K562 (cell line): Measurements from ENCODE around the gene RTL10. TPM values are rescaled to one million over a fixed set of nuclear protein-coding genes. Genes with fewer than 3 reads are reported as not detected.

ENCODE experiments used
- ATAC-seq: fragments of 200-7000 bp; cut with Tn5 transposase; 3 replicates; pipeline ENCODE4 v1.9.1; 2020; ENCODE audit warnings: moderate library complexity
- BruUV-seq: library from RNA; stranded (reverse); fragments of 400-500 nt; replicated peaks from 2 replicates; lab custom pipeline; 2021; lab: Mats Ljungman, UMichigan
- CTCF ChIA-PET: fragments of 300-600 bp; formaldehyde crosslinking; extraction: SDS; loops from one replicate; lab custom pipeline; 2021; ENCODE audit warnings: low intra/inter-chr PET ratio; lab: Yijun Ruan, JAX
- POLR2A ChIA-PET: fragments of 300-600, 350-650 bp; sonication (Branson Sonifier 250); formaldehyde crosslinking; extraction: SDS; loops from one replicate; lab custom pipeline; 2021; ENCODE audit warnings: antibody characterized with exemption, inconsistent platforms; lab: Yijun Ruan, JAX
- DNase-seq, 4 experiments: peaks; one replicate each; pipeline versions ENCODE4 v3.0.0 to v3.0.0-alpha.2; 2011 to 2018; ENCODE audit warnings: low spot score in 3 of 4, mixed read lengths in 3 of 4; ENCODE audit errors: extremely low read depth in 1 of 4
- FAIRE-seq: peaks from 2 replicates; lab custom pipeline; 2011; peaks lifted over from hg19 to GRCh38; lab: Jason Lieb, UNC
- H2AFZ ChIP-seq: 2 replicates; pipeline ENCODE4 v1.6.0; 2011; ENCODE audit warnings: low read depth, low read length, control low read depth, inconsistent platforms
- H3K27ac ChIP-seq: fragments of 200-600 bp; 3 replicates; pipeline ENCODE4 v1.8.0; 2011; ENCODE audit warnings: low read depth, mild to moderate bottlenecking, control low read depth, inconsistent platforms, low read length, moderate library complexity, mixed read lengths; ENCODE audit errors: extremely low read depth
- H3K27me3 ChIP-seq, 2 experiments: fragments of 300-600 bp in 1 of 2; 2 replicates in 1 of 2; 3 replicates in 1 of 2; pipeline versions ENCODE4 v1.6.0 to v1.8.0; 2011; ENCODE audit warnings: inconsistent platforms in 2 of 2, low read length in 2 of 2, mild to moderate bottlenecking in 1 of 2, mixed read lengths in 1 of 2, moderate library complexity in 1 of 2; ENCODE audit not compliant: control insufficient read depth in 2 of 2, insufficient read depth in 2 of 2
- H3K36me3 ChIP-seq: fragments of 300-600 bp; 3 replicates; pipeline ENCODE4 v1.8.0; 2011; ENCODE audit warnings: mild to moderate bottlenecking, low read length, inconsistent platforms; ENCODE audit not compliant: control insufficient read depth, insufficient read depth
- H3K4me1 ChIP-seq, 2 experiments: fragments of 200-600 bp in 1 of 2; replicated peaks in 1 of 2; 2 replicates in 1 of 2; 3 replicates in 1 of 2; pipeline versions ENCODE4 v1.5.1 to v1.8.0; 2011; ENCODE audit warnings: inconsistent platforms in 2 of 2, low read length in 2 of 2, mild to moderate bottlenecking in 1 of 2, mixed read lengths in 1 of 2, moderate library complexity in 1 of 2; ENCODE audit not compliant: control insufficient read depth in 2 of 2, insufficient read depth in 2 of 2
- H3K4me2 ChIP-seq: 2 replicates; pipeline ENCODE4 v1.6.1; 2011; ENCODE audit warnings: low read length, control low read depth, inconsistent platforms, mixed read lengths; ENCODE audit not compliant: insufficient read depth
- H3K4me3 ChIP-seq: fragments of 200-600 bp; sonication (generic), shearing (Covaris generic); 2 replicates; pipeline ENCODE4 v1.5.1; 2016; ENCODE audit warnings: control low read depth, inconsistent platforms
- H3K79me2 ChIP-seq: fragments of 200-600 bp; 3 replicates; pipeline ENCODE4 v1.8.0; 2011; ENCODE audit warnings: low read length, inconsistent platforms; ENCODE audit not compliant: control insufficient read depth, insufficient read depth
- H3K9ac ChIP-seq, 2 experiments: 2 replicates each; pipeline versions ENCODE4 v1.6.0 to v1.6.1; 2011; ENCODE audit warnings: low read depth in 2 of 2, low read length in 2 of 2, control low read depth in 1 of 2, inconsistent platforms in 1 of 2, mild to moderate bottlenecking in 1 of 2, mixed read lengths in 1 of 2; ENCODE audit not compliant: insufficient read depth in 1 of 2
- H3K9me1 ChIP-seq: one replicate; pipeline ENCODE4 v1.6.0; 2011; ENCODE audit warnings: inconsistent platforms, mild to moderate bottlenecking, low read length, moderate library complexity; ENCODE audit not compliant: control insufficient read depth, insufficient read depth
- H3K9me3 ChIP-seq: replicated peaks from 2 replicates; pipeline ENCODE4 v1.5.1; 2011; ENCODE audit warnings: low read depth, low read length, inconsistent platforms; ENCODE audit not compliant: control insufficient read depth, insufficient read depth
- H4K20me1 ChIP-seq: replicated peaks from 2 replicates; pipeline ENCODE4 v1.6.1; 2011; ENCODE audit warnings: low read length, inconsistent platforms, mixed read lengths; ENCODE audit not compliant: control insufficient read depth, insufficient read depth
- FOXA1 ChIP-seq: fragments of 450-650 bp; IDR thresholded peaks from 2 replicates; pipeline ENCODE4 v1.6.1; 2016; ENCODE audit warnings: mild to moderate bottlenecking, borderline replicate concordance
- HDAC6 ChIP-seq: IDR thresholded peaks from 2 replicates; pipeline ENCODE4 v1.6.1; 2012; ENCODE audit warnings: low read depth, mild to moderate bottlenecking, control low read depth, inconsistent platforms, low read length, moderate library complexity
- NFE2 ChIP-seq: IDR thresholded peaks from 2 replicates; pipeline ENCODE4 v1.6.1; 2014; ENCODE audit warnings: antibody characterized with exemption, low read depth
- NONO ChIP-seq, 2 experiments: fragments of 200-400 bp in 1 of 2; fragments of 450-650 bp in 1 of 2; formaldehyde crosslinking in 1 of 2; IDR thresholded peaks; 2 replicates each; pipeline ENCODE4 v1.6.1; 2017; ENCODE audit warnings: low read depth in 2 of 2, mild to moderate bottlenecking in 2 of 2, moderate library complexity in 2 of 2, low read length in 1 of 2
- SETDB1 ChIP-seq: IDR thresholded peaks from one replicate; pipeline ENCODE4 v1.6.1; 2012; ENCODE audit warnings: low read length, control low read depth, inconsistent platforms
- YBX1 ChIP-seq: fragments of 450-650 bp; IDR thresholded peaks from 2 replicates; pipeline ENCODE4 v1.7.1; 2016; ENCODE audit warnings: mild to moderate bottlenecking
- WGBS: fragments of 100-300 bp; shearing (Covaris generic); methylation state at CpG from one replicate; pipeline ENCODE4 v1.1.6; 2016; ENCODE audit warnings: low coverage, mixed read lengths; ENCODE audit not compliant: insufficient coverage; ENCODE audit errors: missing lambda C conversion rate; 5-methylcytosine and 5-hydroxymethylcytosine counted together
- in situ Hi-C: fragments of 300-500 bp; cut with MboI; formaldehyde crosslinking; loops from 4 replicates; pipeline ENCODE4 v1.15.0; 2018; ENCODE audit warnings: inconsistent platforms, mixed read lengths
- intact Hi-C: fragments of 100-400 bp; cut with micrococcal nuclease; formaldehyde crosslinking; loops from 2 replicates; pipeline ENCODE4 v1.14.2; 2022
- polyA plus RNA-seq, 8 experiments: library from polyadenylated mRNA; depleted of rRNA in 4 of 8; stranded (reverse) in 5 of 8; unstranded in 3 of 8; fragments of >200 nt; fragmentation: Nextera tagmentation in 2 of 8; fragmentation: Illumina TruSeq in 1 of 8; extraction: Ambion mirVana in 2 of 8; extraction: Trizol in 1 of 8; gene quantifications; 2 replicates each; pipeline versions ENCODE4 v1.2.1 to v1.2.3, GENCODE V29; 2011 to 2014; ENCODE audit warnings: inconsistent platforms in 1 of 8, missing spikeins in 1 of 8
- total RNA-seq, 7 experiments: library from RNA; depleted of rRNA in 6 of 7; stranded (reverse); fragments of >200 nt in 6 of 7; fragmentation: Illumina TruSeq in 2 of 7; extraction: Trizol in 2 of 7; gene quantifications; 2 replicates each; pipeline versions ENCODE4 v1.2.1 to v1.2.3, GENCODE V29; 2011 to 2021; ENCODE audit warnings: low replicate concordance in 1 of 7
- TF ChIP-seq, protein P1 (sequence below): sonication (generic); formaldehyde crosslinking; IDR thresholded peaks from 2 replicates; pipeline ENCODE4 v1.8.1; 2023; ENCODE audit warnings: mild to moderate bottlenecking, missing genetic modification reagents

Gene RTL10
- total and polyA plus RNA-seq, 9 of the 15 experiments (the other 6 are each of a cell fraction or from before 2014, with no cell fraction given), result 19.8 to 75.5 (median 32.5) TPM

GRCh38 chr22:19898831-19899567 is 44.3 kb upstream of the RTL10 start:
- Histone ChIP-seq H3K36me3 (peaks cover 22% of the 10 kb centered on the region; the same call in 2 of the 3 replicates), H3K79me2 (no peaks in the 10 kb centered on the region), H3K9me1 (peaks cover 2% of the 10 kb centered on the region), H3K27me3 (no peaks in the 10 kb centered on the region), H2AFZ (no peak overlapping the region), H3K9me3 (no peaks in the 10 kb centered on the region), H3K27ac (no peak overlapping the region), H3K4me1 (peaks cover 0 to 48% of the 10 kb centered on the region in 2 experiments; a peak in 2 of 5 replicates), H3K9ac (peak overlapping the region in 1 of 2 experiments; percentile 49; a peak in 2 of 4 replicates), H3K4me2 (no peak overlapping the region), H3K4me3 (no peak overlapping the region), H4K20me1 (peaks cover 13% of the 10 kb centered on the region)
- DNase-seq (no peak), ATAC-seq (no peak), FAIRE-seq (no peak)
- in situ Hi-C loops, result no loop called here
- intact Hi-C loops, result no loop called here
- ChIA-PET CTCF (no interaction called here), POLR2A (interaction anchor here (0.6 to 11.2 kb wide), 13 partner anchors 10 to 1770 kb away, joined by 3 to 141 read pairs (median 3); no protein-coding TSS in a partner anchor)
- BruUV-seq, result no TSS peak
- WGBS, result 58% methylated on average over 16 of the region's 16 CpGs
- peak; percentile 36; the same call in 1 of the 2 replicates for TF ChIP-seq HDAC6
- TF ChIP-seq SETDB1, result peak; percentile 92
- TF ChIP-seq NONO (IDR thresholded peaks at IDR 0.05; ENCODE audit: low read depth in 2 of 2, low read length in 1 of 2), result 0 out of 4 replicates have a peak, but pooled peaks of 1 of the 2 experiments have one; percentile 12
- TF ChIP-seq, protein P1, sequence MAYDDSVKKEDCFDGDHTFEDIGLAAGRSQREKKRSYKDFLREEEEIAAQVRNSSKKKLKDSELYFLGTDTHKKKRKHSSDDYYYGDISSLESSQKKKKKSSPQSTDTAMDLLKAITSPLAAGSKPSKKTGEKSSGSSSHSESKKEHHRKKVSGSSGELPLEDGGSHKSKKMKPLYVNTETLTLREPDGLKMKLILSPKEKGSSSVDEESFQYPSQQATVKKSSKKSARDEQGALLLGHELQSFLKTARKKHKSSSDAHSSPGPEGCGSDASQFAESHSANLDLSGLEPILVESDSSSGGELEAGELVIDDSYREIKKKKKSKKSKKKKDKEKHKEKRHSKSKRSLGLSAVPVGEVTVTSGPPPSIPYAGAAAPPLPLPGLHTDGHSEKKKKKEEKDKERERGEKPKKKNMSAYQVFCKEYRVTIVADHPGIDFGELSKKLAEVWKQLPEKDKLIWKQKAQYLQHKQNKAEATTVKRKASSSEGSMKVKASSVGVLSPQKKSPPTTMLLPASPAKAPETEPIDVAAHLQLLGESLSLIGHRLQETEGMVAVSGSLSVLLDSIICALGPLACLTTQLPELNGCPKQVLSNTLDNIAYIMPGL (CRISPR knock-in tag), result peak; percentile 22; the same call in 1 of the 2 replicates
- no peak for TF ChIP-seq YBX1
- 0 out of 2 replicates have a peak, but pooled peaks have one; percentile 5 for TF ChIP-seq NFE2
- no peak for TF ChIP-seq FOXA1
